CD14-positive monocyte (primary cell): ENCODE measurements around the gene KRTAP9-4. TPM values are rescaled to one million over a fixed set of nuclear protein-coding genes. Genes with fewer than 3 reads are reported as not detected.
A peak's percentile ranks its signal among the peaks of the same experiment; 100 is the strongest.

Experiments
- DNase-seq, 3 donors: peaks; one replicate each; pipeline ENCODE4 v3.0.0-alpha.2; 2011 to 2022
- H2AFZ ChIP-seq: 2 replicates; pipeline ENCODE4 v1.6.0; 2012; ENCODE audit warnings: mild to moderate bottlenecking, low read depth, low read length, inconsistent platforms; ENCODE audit not compliant: insufficient read depth, poor library complexity, severe bottlenecking
- H3K27ac ChIP-seq, 2 donors: 1 replicate in 1 of 2; 2 replicates in 1 of 2; pipeline ENCODE4 v1.5.1; 2012 to 2013; ENCODE audit warnings: low read length in 2 of 2, control low read depth in 1 of 2, inconsistent platforms in 1 of 2, low read depth in 1 of 2, mild to moderate bottlenecking in 1 of 2
- H3K27me3 ChIP-seq, 2 donors: one replicate each; pipeline versions ENCODE4 v1.6.0 to v1.6.1; 2011 to 2013; ENCODE audit warnings: low read length in 2 of 2; ENCODE audit not compliant: control insufficient read depth in 2 of 2, insufficient read depth in 2 of 2
- H3K36me3 ChIP-seq, 2 donors: replicated peaks in 1 of 2; 1 replicate in 1 of 2; 2 replicates in 1 of 2; pipeline versions ENCODE4 v1.5.1 to v1.6.1; 2012 to 2013; ENCODE audit warnings: low read length in 2 of 2, control low read depth in 1 of 2, inconsistent platforms in 1 of 2, mild to moderate bottlenecking in 1 of 2; ENCODE audit not compliant: insufficient read depth in 2 of 2, control insufficient read depth in 1 of 2
- H3K4me1 ChIP-seq, 2 donors: 1 replicate in 1 of 2; 2 replicates in 1 of 2; pipeline versions ENCODE4 v1.5.1 to v1.6.1; 2012 to 2013; ENCODE audit warnings: low read length in 2 of 2, control low read depth in 1 of 2, inconsistent platforms in 1 of 2, mild to moderate bottlenecking in 1 of 2, moderate library complexity in 1 of 2; ENCODE audit not compliant: insufficient read depth in 2 of 2, control insufficient read depth in 1 of 2
- H3K4me2 ChIP-seq: replicated peaks from 2 replicates; pipeline ENCODE3; 2012; ENCODE audit warnings: low read length, moderate library complexity, mild to moderate bottlenecking; ENCODE audit not compliant: poor library complexity, severe bottlenecking; ENCODE audit errors: extremely low read depth
- H3K4me3 ChIP-seq, 3 experiments: fragments of 200-600 bp in 1 of 3; sonication (generic) in 1 of 3; replicated peaks in 1 of 3; 1 replicate in 2 of 3; 2 replicates in 1 of 3; pipeline ENCODE4 v1.5.1; 2011 to 2013; ENCODE audit warnings: low read length in 3 of 3, mild to moderate bottlenecking in 3 of 3, control low read depth in 2 of 3, low read depth in 2 of 3, inconsistent platforms in 1 of 3, moderate library complexity in 1 of 3
- H3K79me2 ChIP-seq: 2 replicates; pipeline ENCODE4 v1.6.0; 2012; ENCODE audit warnings: mild to moderate bottlenecking, control low read depth, inconsistent platforms, low read length, moderate library complexity; ENCODE audit not compliant: insufficient read depth
- H3K9ac ChIP-seq: 2 replicates; pipeline ENCODE4 v1.6.0; 2017; ENCODE audit warnings: low read length, mild to moderate bottlenecking; ENCODE audit not compliant: insufficient read depth, poor library complexity, severe bottlenecking
- H3K9me3 ChIP-seq, 2 donors: replicated peaks in 1 of 2; 1 replicate in 1 of 2; 2 replicates in 1 of 2; pipeline versions ENCODE4 v1.5.1 to v1.6.1; 2012 to 2013; ENCODE audit warnings: low read length in 2 of 2, control low read depth in 1 of 2; ENCODE audit not compliant: control insufficient read depth in 1 of 2, insufficient read depth in 1 of 2
- H4K20me1 ChIP-seq: 2 replicates; pipeline ENCODE4 v1.6.0; 2012; ENCODE audit warnings: mild to moderate bottlenecking, low read length, control low read depth, moderate library complexity; ENCODE audit not compliant: insufficient read depth
- H3K27ac Mint-ChIP-seq, 7 donors: one replicate each; pipeline ENCODE4 v1.8.0; 2020; ENCODE audit warnings: mild to moderate bottlenecking in 7 of 7, mixed read lengths in 7 of 7, moderate library complexity in 6 of 7, inconsistent platforms in 2 of 7
- H3K27me3 Mint-ChIP-seq, 3 donors: one replicate each; pipeline ENCODE4 v1.8.0; 2021 to 2022; ENCODE audit warnings: low read depth in 3 of 3, mild to moderate bottlenecking in 3 of 3, mixed read lengths in 3 of 3, moderate library complexity in 3 of 3, inconsistent platforms in 1 of 3
- H3K36me3 Mint-ChIP-seq, 2 donors: one replicate each; pipeline ENCODE4 v1.8.0; 2020; ENCODE audit warnings: mixed read lengths in 2 of 2, inconsistent platforms in 1 of 2, mild to moderate bottlenecking in 1 of 2
- H3K4me1 Mint-ChIP-seq: one replicate; pipeline ENCODE4 v1.8.0; 2020; ENCODE audit warnings: mild to moderate bottlenecking, mixed read lengths
- H3K4me3 Mint-ChIP-seq, 2 donors: one replicate each; pipeline ENCODE4 v1.8.0; 2020; ENCODE audit warnings: mild to moderate bottlenecking in 2 of 2, mixed read lengths in 2 of 2, moderate library complexity in 1 of 2
- H3K9me3 Mint-ChIP-seq, 7 donors: one replicate each; pipeline ENCODE4 v1.8.0; 2020 to 2022; ENCODE audit warnings: mixed read lengths in 7 of 7, mild to moderate bottlenecking in 6 of 7, moderate library complexity in 6 of 7, inconsistent platforms in 2 of 7
- CTCF ChIP-seq: fragments of 200-600 bp; IDR thresholded peaks from one replicate; pipeline ENCODE4 v1.8.0; 2022; ENCODE audit warnings: antibody characterized with exemption, mild to moderate bottlenecking
- WGBS: methylation state at CpG from one replicate; pipeline ENCODE4 v1.1.5; 2013; ENCODE audit warnings: missing lambda C conversion rate; ENCODE audit not compliant: insufficient coverage; 5-methylcytosine and 5-hydroxymethylcytosine counted together
- intact Hi-C, 2 donors: fragments of 100-400 bp; cut with micrococcal nuclease; formaldehyde crosslinking; loops; one replicate each; pipeline versions ENCODE4 v1.15.0 to v1.15.1; 2023
- polyA plus RNA-seq, 3 donors: library from polyadenylated mRNA; depleted of rRNA in 1 of 3; unstranded in 2 of 3; stranded (reverse) in 1 of 3; fragments of 300-500 nt in 2 of 3; fragments of >200 nt in 1 of 3; fragmentation: Illumina TruSeq in 2 of 3; gene quantifications; 1 replicate in 2 of 3; 2 replicates in 1 of 3; pipeline ENCODE4 v1.2.3, GENCODE V29; 2012 to 2021

The KRTAP9-4 gene
- polyA plus RNA-seq, 3 donors = not detected

- H3K4me1 ChIP-seq = no peaks in the 10 kb centered on the region
- no peak overlapping the region for H3K9ac ChIP-seq
- no peaks in the 10 kb centered on the region for H3K36me3 ChIP-seq
- H3K79me2 ChIP-seq = no peaks in the 10 kb centered on the region
- H2AFZ ChIP-seq = no peak overlapping the region
- no peak for TF ChIP-seq CTCF
- Mint-ChIP-seq H3K27ac (no peak overlapping the region), H3K27me3 (peaks cover 0 to 13% (median 10%) of the 10 kb centered on the region in 3 donors), H3K4me3 (no peak overlapping the region), H3K36me3 (no peaks in the 10 kb centered on the region), H3K9me3 (peaks cover 0 to 2% (median 0%) of the 10 kb centered on the region in 7 donors), H3K4me1 (no peaks in the 10 kb centered on the region)
- H3K9me3 ChIP-seq = no peaks in the 10 kb centered on the region
- no peak overlapping the region for H3K4me2 ChIP-seq
- intact Hi-C loops = no loop called here
- no peak overlapping the region for H3K27ac ChIP-seq
- peaks cover 11 to 12% of the 10 kb centered on the region in 2 donors for H3K27me3 ChIP-seq
- no peak for DNase-seq
- H4K20me1 ChIP-seq = no peaks in the 10 kb centered on the region
- 100% methylated on average over 1 of the region's 3 CpGs for WGBS
- no peak overlapping the region for H3K4me3 ChIP-seq
These were observed 28.9 kb downstream of the KRTAP9-4 start for GRCh38 chr17:41278176-41278955.

DNA sequence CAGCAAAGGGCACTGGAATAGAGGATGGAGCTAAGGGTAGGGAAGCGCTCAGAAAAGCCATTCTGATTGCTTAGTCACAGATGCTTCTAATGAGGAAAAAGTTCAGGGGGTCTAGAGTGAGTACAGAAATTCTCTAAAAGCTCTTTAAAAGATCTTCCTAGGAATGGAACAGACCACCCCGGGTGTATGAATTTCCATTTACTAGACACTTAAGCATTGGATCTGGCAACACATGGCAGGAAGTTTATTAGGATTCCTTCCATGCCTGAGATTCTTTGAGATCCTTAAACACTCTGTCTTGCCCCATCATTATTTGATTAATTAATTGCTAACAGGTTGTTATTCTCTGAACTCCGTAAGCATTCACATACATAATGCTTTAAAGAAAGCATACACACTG lies 34.6 kb downstream of the KRTAP9-4 start:
- DNase-seq = no peak
- no peaks in the 10 kb centered on the region for H3K36me3 Mint-ChIP-seq
- no peak for TF ChIP-seq CTCF
- peak overlapping the region in 1 of 7 donors; percentile 32 for H3K27ac Mint-ChIP-seq
- Histone ChIP-seq H3K9me3 (no peaks in the 10 kb centered on the region), H2AFZ (no peak overlapping the region), H3K27ac (no peak overlapping the region), H3K4me3 (no peak overlapping the region), H3K4me2 (no peak overlapping the region), H4K20me1 (no peaks in the 10 kb centered on the region), H3K79me2 (no peaks in the 10 kb centered on the region), H3K27me3 (peaks cover 11 to 13% of the 10 kb centered on the region in 2 donors), H3K4me1 (peaks cover 19 to 31% of the 10 kb centered on the region in 2 donors), H3K36me3 (no peaks in the 10 kb centered on the region), H3K9ac (no peak overlapping the region)
- 43% methylated on average over 1 of the region's 3 CpGs for WGBS
- peaks cover 0 to 4% (median 0%) of the 10 kb centered on the region in 7 donors for H3K9me3 Mint-ChIP-seq
- H3K4me3 Mint-ChIP-seq = no peak overlapping the region
- intact Hi-C loops = no loop called here
- peaks cover 2 to 5% (median 2%) of the 10 kb centered on the region in 3 donors for H3K27me3 Mint-ChIP-seq
- peaks cover 22% of the 10 kb centered on the region for H3K4me1 Mint-ChIP-seq
